Naive B cell (primary cell): Measurements from ENCODE around the gene ARHGAP32. TPM values are rescaled to one million over a fixed set of nuclear protein-coding genes. Genes with fewer than 3 reads are reported as not detected.
"Not testable (repeated sequence)": the region's sequence is repeated elsewhere in the genome, so short reads cannot be mapped to it uniquely, and the experiment has no call there.

ENCODE experiments used
- ATAC-seq, 2 donors: fragments of 150-1000 bp; cut with Tn5 transposase; 2 replicates each; pipeline ENCODE4 v1.10.0; 2021; ENCODE audit warnings: low read depth in 2 of 2, mild to moderate bottlenecking in 2 of 2, moderate library complexity in 2 of 2
- DNase-seq: peaks from one replicate; pipeline ENCODE4 v3.0.0; 2022
- H3K27ac Mint-ChIP-seq, 6 donors: one replicate each; pipeline ENCODE4 v1.8.0; 2020 to 2022; ENCODE audit warnings: mild to moderate bottlenecking in 6 of 6, mixed read lengths in 6 of 6, moderate library complexity in 5 of 6, inconsistent platforms in 2 of 6
- H3K27me3 Mint-ChIP-seq, 3 donors: one replicate each; pipeline ENCODE4 v1.8.0; 2021 to 2022; ENCODE audit warnings: mixed read lengths in 3 of 3, mild to moderate bottlenecking in 1 of 3
- H3K36me3 Mint-ChIP-seq, 2 donors: one replicate each; pipeline ENCODE4 v1.8.0; 2020 to 2022; ENCODE audit warnings: mixed read lengths in 2 of 2, inconsistent platforms in 1 of 2, mild to moderate bottlenecking in 1 of 2
- H3K4me1 Mint-ChIP-seq, 3 donors: one replicate each; pipeline ENCODE4 v1.8.0; 2020 to 2022; ENCODE audit warnings: mixed read lengths in 3 of 3, inconsistent platforms in 1 of 3, mild to moderate bottlenecking in 1 of 3, moderate library complexity in 1 of 3
- H3K4me3 Mint-ChIP-seq, 8 donors: one replicate each; pipeline ENCODE4 v1.8.0; 2020 to 2022; ENCODE audit warnings: mild to moderate bottlenecking in 8 of 8, mixed read lengths in 8 of 8, moderate library complexity in 8 of 8, inconsistent platforms in 2 of 8
- H3K9me3 Mint-ChIP-seq, 7 donors: one replicate each; pipeline ENCODE4 v1.8.0; 2020 to 2022; ENCODE audit warnings: mixed read lengths in 7 of 7, mild to moderate bottlenecking in 5 of 7, inconsistent platforms in 2 of 7, moderate library complexity in 1 of 7
- polyA plus RNA-seq, 6 donors: library from polyadenylated mRNA; unstranded; fragments of 300-500 nt; fragmentation: Illumina TruSeq; gene quantifications; one replicate each; pipeline ENCODE4 v1.2.3, GENCODE V29; 2021; ENCODE audit warnings: low read depth in 6 of 6

Gene ARHGAP32
- polyA plus RNA-seq, 6 donors from 2014 or later = 0.91 to 5.0 (median 2.8) TPM

DNA sequence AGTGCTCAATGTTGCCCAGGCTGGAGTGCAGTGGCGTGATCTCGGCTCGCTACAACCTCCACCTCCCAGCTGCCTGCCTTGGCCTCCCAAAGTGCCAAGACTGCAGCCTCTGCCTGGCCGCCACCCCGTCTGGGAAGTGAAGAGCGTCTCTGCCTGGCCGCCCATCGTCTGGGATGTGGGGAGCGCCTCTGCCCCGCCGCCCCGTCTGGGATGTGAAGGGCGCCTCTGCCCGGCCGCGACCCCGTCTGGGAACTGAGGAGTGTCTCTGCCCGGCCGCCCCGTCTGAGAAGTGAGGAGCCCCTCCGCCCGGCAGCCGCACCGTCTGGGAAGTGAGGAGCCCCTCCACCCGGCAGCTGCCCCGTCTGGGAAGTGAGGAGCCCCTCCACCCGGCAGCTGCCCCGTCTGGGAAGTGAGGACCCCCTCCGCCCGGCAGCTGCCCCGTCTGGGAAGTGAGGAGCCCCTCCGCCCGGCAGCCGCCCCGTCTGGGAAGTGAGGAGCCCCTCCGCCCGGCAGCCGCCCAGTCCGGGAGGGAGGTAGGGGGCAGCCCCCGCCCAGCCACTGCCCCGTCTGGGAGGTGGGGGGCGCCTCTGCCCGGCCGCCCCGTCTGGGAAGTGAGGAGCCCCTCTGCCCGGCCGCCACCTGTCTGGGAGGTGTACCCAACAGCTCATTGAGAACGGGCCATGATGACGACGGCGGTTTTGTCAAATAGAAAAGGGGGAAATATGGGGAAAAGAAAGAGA is 63.1 kb downstream of the ARHGAP32 start:
- not testable (repeated sequence) for H3K36me3 Mint-ChIP-seq, H3K27me3 Mint-ChIP-seq, H3K4me3 Mint-ChIP-seq, DNase-seq, ATAC-seq, H3K9me3 Mint-ChIP-seq, H3K27ac Mint-ChIP-seq
- peaks cover 5 to 21% (median 11%) of the 10 kb centered on the region in 3 donors for H3K4me1 Mint-ChIP-seq

DNA sequence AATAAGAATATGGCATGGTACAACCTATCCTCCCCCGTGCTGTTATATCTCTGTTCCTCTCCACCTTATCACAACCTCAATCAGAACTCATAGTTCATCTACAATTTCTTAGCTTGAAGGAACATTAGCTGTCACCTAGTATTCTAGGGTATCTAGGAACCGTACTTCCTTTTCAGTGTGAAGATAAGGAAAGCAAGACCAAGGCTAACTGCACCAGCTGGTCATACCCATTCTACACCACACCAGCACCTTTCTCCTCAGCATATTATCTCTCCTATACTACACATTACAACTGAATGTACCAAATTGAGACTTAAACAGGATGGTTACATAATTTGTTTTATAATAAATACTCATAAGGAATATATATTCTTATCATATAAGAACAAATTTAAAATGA is 73.1 kb downstream of the ARHGAP32 start:
- ATAC-seq (no peak), DNase-seq (no peak)
- Mint-ChIP-seq H3K4me3 (no peak overlapping the region), H3K9me3 (no peaks in the 10 kb centered on the region), H3K27me3 (no peaks in the 10 kb centered on the region), H3K36me3 (peaks cover 0 to 11% of the 10 kb centered on the region in 2 donors), H3K4me1 (no peaks in the 10 kb centered on the region), H3K27ac (peak overlapping the region in 1 of 6 donors; percentile 35)

DNA sequence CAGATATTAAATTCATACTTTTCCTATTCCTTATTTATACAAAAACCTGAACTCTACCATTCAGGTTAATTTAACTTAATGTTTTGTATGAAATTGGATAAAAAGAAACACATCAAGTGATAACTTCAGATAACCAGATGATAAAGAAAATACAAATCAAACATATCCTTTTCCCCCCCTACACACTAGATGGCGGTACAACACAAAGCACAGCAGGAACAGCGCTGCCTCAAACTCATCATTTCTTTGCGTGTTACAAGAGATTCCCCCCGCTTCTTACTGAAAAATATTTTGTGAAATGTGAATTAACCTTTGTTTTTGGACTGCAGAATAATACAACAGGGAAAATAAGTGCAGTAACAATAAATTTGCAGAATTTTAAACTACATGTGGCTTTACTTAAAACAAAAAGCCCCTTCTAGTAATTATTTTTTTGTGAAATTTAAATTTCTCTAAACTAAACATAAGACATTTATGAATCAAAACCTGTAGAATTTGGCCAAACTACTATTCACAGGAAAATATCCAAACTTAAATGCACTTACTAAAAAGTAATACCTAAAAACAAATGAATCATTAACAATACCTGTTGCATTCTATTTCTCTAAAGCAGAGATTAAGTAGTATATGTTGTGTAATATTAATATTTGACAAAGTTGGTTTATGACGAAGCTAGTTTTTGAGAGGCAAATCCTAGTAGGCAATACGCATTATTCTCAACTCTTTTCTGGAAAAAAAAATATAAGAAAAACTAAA is 74.4 kb downstream of the ARHGAP32 start:
- H3K4me3 Mint-ChIP-seq = no peak overlapping the region
- ATAC-seq = peak in 1 of 2 donors; percentile 45
- peaks cover 0 to 7% of the 10 kb centered on the region in 2 donors for H3K36me3 Mint-ChIP-seq
- no peaks in the 10 kb centered on the region for H3K4me1 Mint-ChIP-seq
- no peak overlapping the region for H3K27ac Mint-ChIP-seq
- H3K9me3 Mint-ChIP-seq = no peaks in the 10 kb centered on the region
- no peaks in the 10 kb centered on the region for H3K27me3 Mint-ChIP-seq
- DNase-seq = peak; percentile 52

DNA sequence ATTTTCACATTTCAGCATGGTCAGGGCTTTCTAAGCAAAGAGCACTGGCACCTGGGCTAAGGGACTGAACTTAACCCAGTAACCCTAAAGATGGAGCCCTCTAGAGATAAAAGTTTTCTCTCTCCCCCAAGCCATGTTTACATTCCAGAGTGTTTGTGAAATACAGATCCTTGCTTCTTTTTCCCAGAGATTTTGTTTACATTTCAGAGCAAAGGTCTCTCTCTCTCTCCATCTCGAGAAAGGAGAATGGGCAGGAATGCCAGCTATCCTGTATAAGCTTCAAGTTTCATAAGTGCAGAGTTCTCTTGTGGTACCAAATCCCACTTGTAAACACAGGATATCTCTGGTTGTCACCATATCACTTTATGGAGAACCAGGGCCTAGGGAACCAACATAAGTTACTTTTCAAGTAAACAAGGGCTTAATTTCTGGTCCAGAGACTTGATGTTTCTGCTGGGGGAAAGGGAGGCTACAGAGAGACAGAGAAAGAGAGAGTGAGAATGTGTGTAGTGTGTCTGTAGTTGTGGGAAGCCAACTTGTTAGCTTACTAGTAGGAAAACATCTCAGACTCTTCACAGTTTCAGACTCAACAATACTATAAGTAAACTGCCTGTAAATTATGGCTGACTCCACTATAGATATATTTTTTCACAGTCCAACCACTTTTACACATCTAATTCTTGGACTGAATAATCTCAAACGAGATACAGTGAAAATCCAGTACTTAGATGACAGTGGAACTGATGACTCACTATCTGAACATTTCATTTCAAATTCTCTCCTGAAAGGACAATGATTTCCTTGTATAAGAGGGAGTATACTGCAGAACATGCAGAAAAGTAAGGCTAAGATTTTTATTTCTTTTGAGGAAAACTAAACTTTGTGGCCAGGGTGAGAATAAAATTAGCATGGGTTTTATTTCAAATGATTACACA is 76.2 kb downstream of the ARHGAP32 start:
- Mint-ChIP-seq H3K36me3 (peaks cover 0 to 7% of the 10 kb centered on the region in 2 donors), H3K9me3 (no peaks in the 10 kb centered on the region), H3K27ac (no peak overlapping the region), H3K4me1 (no peaks in the 10 kb centered on the region), H3K27me3 (no peaks in the 10 kb centered on the region), H3K4me3 (no peak overlapping the region)
- DNase-seq (no peak), ATAC-seq (no peak)

DNA sequence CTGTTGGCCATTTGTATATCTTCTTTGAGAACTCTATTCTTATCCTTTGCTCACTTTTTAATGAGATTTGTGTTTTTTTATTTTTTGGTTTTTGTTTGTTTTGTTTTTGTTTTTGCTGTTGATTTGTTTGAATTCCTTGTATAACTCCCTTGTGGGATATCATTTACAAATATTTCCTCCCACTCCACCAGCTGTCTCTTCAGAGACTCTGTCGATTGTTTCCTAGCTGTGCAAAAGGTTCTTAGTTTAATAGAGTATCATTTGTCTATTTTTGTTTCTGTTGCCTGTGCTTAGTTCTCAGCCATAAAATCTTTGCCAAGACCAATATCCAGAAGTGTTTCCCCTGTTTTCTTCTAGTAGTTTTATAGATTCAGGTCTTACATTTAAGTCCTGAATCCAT is 82.4 kb downstream of the ARHGAP32 start:
- Mint-ChIP-seq H3K9me3 (peaks cover 5 to 32% (median 21%) of the 10 kb centered on the region in 7 donors), H3K4me1 (peaks cover 0 to 6% (median 0%) of the 10 kb centered on the region in 3 donors), H3K27me3 (no peaks in the 10 kb centered on the region), H3K36me3 (peaks cover 22 to 32% of the 10 kb centered on the region in 2 donors), H3K4me3 (no peak overlapping the region), H3K27ac (no peak overlapping the region)
- DNase-seq (no peak), ATAC-seq (no peak)

DNA sequence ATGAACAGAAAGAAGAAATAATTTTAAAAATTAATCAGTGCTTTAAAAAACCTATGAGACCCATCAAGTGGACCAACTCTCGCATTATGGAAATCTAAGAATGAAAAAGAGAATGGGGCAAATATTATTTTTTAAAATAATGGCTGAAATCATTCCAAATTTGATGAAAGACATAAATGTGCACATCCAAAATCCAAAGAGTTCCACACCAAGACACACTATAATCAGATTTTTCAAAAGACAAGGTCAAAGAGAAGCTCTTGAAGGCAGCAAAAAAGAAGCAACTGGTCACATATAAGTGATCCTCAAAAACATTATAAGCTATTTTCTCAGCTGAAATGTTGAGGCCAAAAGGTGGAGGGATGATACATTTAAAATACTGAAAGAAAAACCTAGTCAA is 85.3 kb downstream of the ARHGAP32 start:
- no peak overlapping the region for H3K4me3 Mint-ChIP-seq
- H3K27ac Mint-ChIP-seq = no peak overlapping the region
- DNase-seq (no peak), ATAC-seq (no peak)
- peaks cover 40 to 48% of the 10 kb centered on the region in 2 donors for H3K36me3 Mint-ChIP-seq
- H3K4me1 Mint-ChIP-seq = peaks cover 0 to 17% (median 0%) of the 10 kb centered on the region in 3 donors
- H3K27me3 Mint-ChIP-seq = no peaks in the 10 kb centered on the region
- peaks cover 7 to 45% (median 29%) of the 10 kb centered on the region in 7 donors for H3K9me3 Mint-ChIP-seq

DNA sequence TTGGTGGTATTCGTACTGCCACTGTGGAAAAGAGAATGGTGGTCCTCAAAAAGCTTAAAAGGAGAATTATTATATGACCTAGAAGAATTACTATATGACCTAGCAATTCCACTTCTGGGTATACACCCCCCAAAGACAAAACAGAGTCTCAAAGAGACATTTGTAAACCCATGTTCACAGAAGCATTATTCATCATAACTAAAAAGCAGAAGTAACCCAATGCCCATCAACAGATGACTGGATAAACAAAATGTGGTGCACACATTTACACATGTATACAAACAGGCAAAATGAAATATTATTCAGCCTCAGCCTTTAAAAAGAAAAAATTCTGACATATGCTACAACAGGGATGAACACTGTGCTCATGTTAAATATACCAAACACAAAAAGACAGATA is 89.4 kb downstream of the ARHGAP32 start:
- Mint-ChIP-seq H3K27me3 (no peaks in the 10 kb centered on the region), H3K9me3 (peaks cover 12 to 60% (median 47%) of the 10 kb centered on the region in 7 donors), H3K4me3 (no peak overlapping the region), H3K36me3 (peaks cover 56 to 70% of the 10 kb centered on the region in 2 donors), H3K4me1 (peaks cover 6 to 35% (median 10%) of the 10 kb centered on the region in 3 donors), H3K27ac (no peak overlapping the region)
- no peak for ATAC-seq
- no peak for DNase-seq

DNA sequence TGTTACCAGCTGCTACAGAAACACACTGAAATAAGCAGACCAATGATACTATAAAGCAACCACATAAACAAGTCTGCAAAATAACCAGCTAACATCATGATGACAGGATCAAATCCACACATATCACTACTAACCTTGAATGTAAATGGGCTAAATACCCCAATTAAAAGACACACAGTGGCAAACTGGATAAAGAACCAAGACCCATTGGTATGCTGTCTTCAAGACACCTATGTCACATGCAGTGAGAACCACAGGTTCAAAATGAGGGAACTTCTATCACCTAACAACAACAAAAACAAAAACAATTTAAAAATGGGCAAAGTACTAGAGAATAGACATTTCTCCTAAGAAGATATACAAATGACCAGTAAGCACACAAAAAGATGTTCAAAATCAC is 89.9 kb downstream of the ARHGAP32 start:
- peaks cover 6 to 35% (median 10%) of the 10 kb centered on the region in 3 donors for H3K4me1 Mint-ChIP-seq
- DNase-seq = no peak
- H3K36me3 Mint-ChIP-seq = peaks cover 61 to 73% of the 10 kb centered on the region in 2 donors
- ATAC-seq = no peak
- no peak overlapping the region for H3K27ac Mint-ChIP-seq
- no peaks in the 10 kb centered on the region for H3K27me3 Mint-ChIP-seq
- no peak overlapping the region for H3K4me3 Mint-ChIP-seq
- H3K9me3 Mint-ChIP-seq = peaks cover 12 to 64% (median 49%) of the 10 kb centered on the region in 7 donors

DNA sequence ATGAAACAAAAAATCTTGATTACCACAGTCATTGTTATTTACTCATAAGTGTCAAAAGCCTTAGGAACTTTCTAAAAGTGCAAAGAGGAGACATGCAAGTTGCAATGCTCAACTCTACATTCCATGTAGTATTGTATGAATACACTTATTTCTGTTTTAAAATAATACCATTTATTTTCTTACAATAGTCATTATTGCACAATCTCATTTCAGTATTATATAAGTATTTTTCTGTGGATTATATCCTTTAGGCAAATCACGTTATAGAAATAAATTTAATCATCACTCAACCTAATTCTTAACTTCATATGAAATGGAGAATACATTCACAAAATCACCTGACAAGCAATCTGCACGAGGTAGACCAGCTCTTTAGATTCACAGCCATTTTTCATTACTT is 98.8 kb downstream of the ARHGAP32 start:
- ATAC-seq (no peak), DNase-seq (no peak)
- peaks cover 0 to 6% (median 0%) of the 10 kb centered on the region in 3 donors for H3K4me1 Mint-ChIP-seq
- H3K27me3 Mint-ChIP-seq = no peaks in the 10 kb centered on the region
- no peak overlapping the region for H3K27ac Mint-ChIP-seq
- H3K4me3 Mint-ChIP-seq = no peak overlapping the region
- peaks cover 16 to 27% of the 10 kb centered on the region in 2 donors for H3K36me3 Mint-ChIP-seq
- peaks cover 5 to 16% (median 8%) of the 10 kb centered on the region in 7 donors for H3K9me3 Mint-ChIP-seq

DNA sequence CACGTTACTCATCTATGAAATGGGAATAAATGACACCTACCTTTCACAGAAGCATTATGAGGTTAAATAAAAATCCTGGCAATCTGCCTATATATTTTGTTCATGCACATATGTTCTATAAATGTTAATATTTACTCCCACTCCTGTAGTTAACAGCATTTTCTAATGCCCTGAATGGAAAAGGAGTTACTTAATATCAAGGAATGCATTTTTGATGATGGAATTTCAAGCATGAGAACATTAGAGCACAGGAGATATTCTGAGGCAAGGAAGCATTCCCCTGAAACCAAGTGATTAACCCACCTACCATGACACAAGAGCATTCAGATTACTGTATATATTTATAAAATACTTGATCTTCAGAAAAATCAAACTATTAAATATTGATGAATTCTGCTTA is 102.1 kb downstream of the ARHGAP32 start:
- DNase-seq = no peak
- Mint-ChIP-seq H3K27me3 (no peaks in the 10 kb centered on the region), H3K9me3 (peaks cover 0 to 14% (median 4%) of the 10 kb centered on the region in 7 donors), H3K4me3 (no peak overlapping the region), H3K4me1 (no peaks in the 10 kb centered on the region), H3K36me3 (peaks cover 6 to 13% of the 10 kb centered on the region in 2 donors), H3K27ac (no peak overlapping the region)
- ATAC-seq = no peak

DNA sequence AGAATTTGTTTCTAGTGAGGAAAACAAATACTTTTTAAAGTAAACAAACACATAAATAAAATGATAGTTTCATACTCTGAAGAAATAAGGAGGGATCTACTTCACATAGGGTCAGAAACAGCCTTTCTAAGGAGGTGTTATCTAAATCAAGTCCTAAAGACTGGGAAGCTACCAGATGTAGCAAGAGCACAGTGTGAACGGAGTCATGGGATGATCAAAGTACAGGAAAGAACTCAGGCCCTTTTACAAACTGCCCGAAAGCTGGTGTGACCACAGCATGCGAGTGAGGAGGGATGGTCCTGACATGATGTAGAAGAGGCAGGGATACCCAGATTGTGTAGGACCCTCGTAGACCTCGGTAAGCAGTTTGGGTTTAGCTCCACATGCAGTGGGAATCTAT is 102.8 kb downstream of the ARHGAP32 start:
- no peak for ATAC-seq
- no peak for DNase-seq
- Mint-ChIP-seq H3K27ac (peak overlapping the region in 1 of 6 donors; percentile 68), H3K4me3 (peak overlapping the region in 1 of 8 donors; percentile 3), H3K9me3 (peaks cover 0 to 22% (median 10%) of the 10 kb centered on the region in 7 donors), H3K27me3 (no peaks in the 10 kb centered on the region), H3K36me3 (peaks cover 13 to 18% of the 10 kb centered on the region in 2 donors), H3K4me1 (no peaks in the 10 kb centered on the region)

DNA sequence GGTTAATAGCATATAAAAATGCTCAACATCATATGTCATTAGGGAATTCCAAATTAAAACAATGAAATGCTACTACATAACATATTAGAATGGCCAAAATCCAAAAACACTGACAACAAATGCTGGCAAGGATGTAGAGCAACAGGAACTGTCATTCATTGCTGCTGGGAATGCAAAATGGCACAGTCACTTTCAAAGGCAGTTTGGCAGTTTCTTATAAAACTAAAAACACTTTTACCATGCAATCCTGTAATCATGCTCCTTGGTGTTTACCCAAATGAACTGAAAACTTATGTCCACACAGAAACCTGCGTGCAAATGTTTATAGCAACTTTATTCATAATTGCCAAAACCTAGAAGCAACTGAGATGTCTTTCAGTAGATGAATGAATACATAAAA is 105.1 kb downstream of the ARHGAP32 start:
- no peaks in the 10 kb centered on the region for H3K27me3 Mint-ChIP-seq
- ATAC-seq (no peak), DNase-seq (no peak)
- no peak overlapping the region for H3K27ac Mint-ChIP-seq
- peaks cover 35 to 36% of the 10 kb centered on the region in 2 donors for H3K36me3 Mint-ChIP-seq
- H3K4me1 Mint-ChIP-seq = peaks cover 0 to 8% (median 4%) of the 10 kb centered on the region in 3 donors
- no peak overlapping the region for H3K4me3 Mint-ChIP-seq
- H3K9me3 Mint-ChIP-seq = peaks cover 15 to 44% (median 31%) of the 10 kb centered on the region in 7 donors

DNA sequence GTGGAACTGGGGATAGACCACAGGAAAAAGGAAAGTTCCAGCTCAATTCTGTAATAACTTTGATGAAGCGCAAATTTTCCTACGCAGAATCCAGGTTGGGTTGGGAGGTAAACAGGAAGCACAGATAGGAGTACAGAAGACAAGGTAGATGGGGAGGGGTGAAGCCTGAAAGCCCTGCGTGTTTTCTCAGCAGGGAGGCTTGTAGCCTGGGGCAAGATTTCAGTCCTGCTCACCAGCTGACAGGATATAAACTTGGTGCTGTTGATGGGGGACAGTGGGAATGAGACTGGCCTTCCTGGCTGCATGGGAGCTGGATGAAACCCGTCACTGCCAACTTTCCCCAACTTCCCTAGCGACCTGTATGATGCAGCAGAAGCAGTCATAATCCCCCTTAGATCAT is 114.9 kb downstream of the ARHGAP32 start:
- peaks cover 13 to 33% (median 24%) of the 10 kb centered on the region in 7 donors for H3K9me3 Mint-ChIP-seq
- H3K36me3 Mint-ChIP-seq = peaks cover 35 to 40% of the 10 kb centered on the region in 2 donors
- no peaks in the 10 kb centered on the region for H3K27me3 Mint-ChIP-seq
- H3K4me1 Mint-ChIP-seq = peaks cover 0 to 10% (median 5%) of the 10 kb centered on the region in 3 donors
- no peak for ATAC-seq
- no peak overlapping the region for H3K4me3 Mint-ChIP-seq
- H3K27ac Mint-ChIP-seq = no peak overlapping the region
- no peak for DNase-seq
